NB4 (cell line): ENCODE results near the gene MAST4.
A peak's percentile ranks its signal among the peaks of the same experiment; 100 is the strongest.

ENCODE experiments used
- DNase-seq: peaks from one replicate; pipeline ENCODE4 v3.0.0; 2010; ENCODE audit warnings: low read depth
- H3K4me3 ChIP-seq: one replicate; pipeline ENCODE4 v1.5.1; 2011; ENCODE audit warnings: mild to moderate bottlenecking, low read depth, low read length, moderate library complexity
- MYC ChIP-seq: IDR thresholded peaks from 2 replicates; pipeline ENCODE4 v1.6.1; 2011; ENCODE audit warnings: low read depth, low read length
- POLR2A ChIP-seq: IDR thresholded peaks from 2 replicates; pipeline ENCODE4 v1.6.1; 2011; ENCODE audit warnings: mild to moderate bottlenecking; ENCODE audit not compliant: insufficient read length; ENCODE audit errors: extremely low read depth
- TF ChIP-seq, protein P1 (sequence below): IDR thresholded peaks from one replicate; pipeline ENCODE4 v1.5.1; 2012; ENCODE audit warnings: low read depth, low read length
- TF ChIP-seq, protein P2 (sequence below): IDR thresholded peaks from 2 replicates; pipeline ENCODE4 v1.6.1; 2011; ENCODE audit warnings: low read depth, low read length

MAST4 gene

DNA sequence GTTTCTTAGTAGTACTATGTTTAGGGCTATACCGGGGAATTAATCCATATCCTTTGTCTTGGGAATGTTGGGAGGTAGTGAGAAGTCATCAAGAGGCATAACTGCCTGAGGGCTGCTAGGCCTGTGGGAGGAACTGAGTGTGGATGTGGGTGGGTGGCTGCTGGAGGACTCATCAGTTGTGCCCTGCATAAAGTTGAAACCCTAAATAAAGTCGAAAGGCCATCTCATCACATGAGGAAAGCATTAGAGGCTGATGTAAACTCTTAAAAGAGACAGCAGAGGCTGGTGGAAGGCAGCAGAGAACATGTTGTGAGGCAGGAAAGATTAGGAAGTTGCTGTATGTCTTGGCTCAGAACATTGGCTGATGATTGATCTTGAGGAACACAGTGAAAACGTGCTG is 143.8 kb downstream of the MAST4 start:
- no peak for DNase-seq
- TF ChIP-seq MYC (no peak), POLR2A (no peak)
- TF ChIP-seq, protein P1, sequence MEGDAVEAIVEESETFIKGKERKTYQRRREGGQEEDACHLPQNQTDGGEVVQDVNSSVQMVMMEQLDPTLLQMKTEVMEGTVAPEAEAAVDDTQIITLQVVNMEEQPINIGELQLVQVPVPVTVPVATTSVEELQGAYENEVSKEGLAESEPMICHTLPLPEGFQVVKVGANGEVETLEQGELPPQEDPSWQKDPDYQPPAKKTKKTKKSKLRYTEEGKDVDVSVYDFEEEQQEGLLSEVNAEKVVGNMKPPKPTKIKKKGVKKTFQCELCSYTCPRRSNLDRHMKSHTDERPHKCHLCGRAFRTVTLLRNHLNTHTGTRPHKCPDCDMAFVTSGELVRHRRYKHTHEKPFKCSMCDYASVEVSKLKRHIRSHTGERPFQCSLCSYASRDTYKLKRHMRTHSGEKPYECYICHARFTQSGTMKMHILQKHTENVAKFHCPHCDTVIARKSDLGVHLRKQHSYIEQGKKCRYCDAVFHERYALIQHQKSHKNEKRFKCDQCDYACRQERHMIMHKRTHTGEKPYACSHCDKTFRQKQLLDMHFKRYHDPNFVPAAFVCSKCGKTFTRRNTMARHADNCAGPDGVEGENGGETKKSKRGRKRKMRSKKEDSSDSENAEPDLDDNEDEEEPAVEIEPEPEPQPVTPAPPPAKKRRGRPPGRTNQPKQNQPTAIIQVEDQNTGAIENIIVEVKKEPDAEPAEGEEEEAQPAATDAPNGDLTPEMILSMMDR: no peak
- TF ChIP-seq, protein P2, sequence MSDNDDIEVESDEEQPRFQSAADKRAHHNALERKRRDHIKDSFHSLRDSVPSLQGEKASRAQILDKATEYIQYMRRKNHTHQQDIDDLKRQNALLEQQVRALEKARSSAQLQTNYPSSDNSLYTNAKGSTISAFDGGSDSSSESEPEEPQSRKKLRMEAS: no peak
- H3K4me3 ChIP-seq: no peak overlapping the region

DNA sequence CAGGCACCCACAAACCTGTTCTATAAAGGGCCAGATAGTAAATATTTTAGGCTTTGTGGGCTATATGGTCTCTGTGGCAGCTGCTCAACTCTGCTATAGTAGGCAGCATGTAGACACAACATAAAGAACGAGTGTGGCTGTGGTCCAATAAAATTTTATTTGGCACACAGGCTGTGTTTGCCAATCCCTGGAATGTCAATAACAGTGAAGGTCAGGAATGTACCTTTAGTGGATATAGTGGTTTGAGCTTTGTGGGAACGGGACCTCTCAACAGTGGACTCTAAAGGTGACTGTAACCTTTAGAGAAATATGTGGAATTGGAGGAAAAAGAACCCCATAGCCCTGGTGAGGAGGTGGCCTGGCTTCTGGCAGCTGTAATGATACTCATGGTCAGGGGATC is 145.2 kb downstream of the MAST4 start:
- no peak overlapping the region for H3K4me3 ChIP-seq
- TF ChIP-seq, protein P1: no peak
- TF ChIP-seq MYC (no peak), POLR2A (no peak)
- TF ChIP-seq, protein P2: no peak
- no peak for DNase-seq

DNA sequence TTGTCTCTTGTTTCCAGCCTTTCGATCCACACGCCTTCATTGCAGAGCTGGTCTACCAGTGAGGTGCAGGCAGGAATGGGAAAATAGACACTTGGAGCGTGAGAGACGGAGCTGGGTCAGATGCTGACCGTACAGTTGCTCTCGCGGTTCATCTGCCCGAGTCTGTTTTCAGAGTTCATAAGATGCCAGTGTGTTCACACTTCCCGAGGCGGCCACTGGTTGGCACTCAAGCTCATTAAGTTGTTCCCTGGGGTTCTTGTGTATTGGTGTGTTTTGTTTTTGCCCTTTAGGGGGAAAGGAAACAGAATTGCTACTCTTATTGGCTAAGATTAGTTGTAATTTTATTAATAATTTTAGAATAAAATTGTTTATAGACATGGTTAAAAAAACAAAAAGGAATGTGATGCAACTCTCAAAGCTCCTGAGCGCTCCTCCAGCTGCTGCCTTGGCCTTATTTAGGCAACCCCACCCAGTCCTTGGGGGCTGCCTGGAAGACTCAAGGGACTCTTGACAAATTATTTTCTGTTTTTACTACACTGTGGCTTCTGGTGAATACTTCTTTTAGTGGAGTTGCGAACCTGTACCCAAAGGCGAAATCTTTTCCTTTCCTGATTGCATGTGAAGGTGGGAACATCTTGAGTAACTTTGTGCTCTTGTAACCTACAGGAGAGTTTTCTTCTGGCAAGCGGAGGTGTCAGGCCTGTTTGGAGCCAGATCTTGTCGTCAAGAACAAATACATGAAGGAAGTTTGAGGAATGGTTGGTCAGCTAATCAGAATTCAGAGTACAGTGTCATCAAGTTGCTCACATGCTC is 146.1 kb downstream of the MAST4 start:
- no peak overlapping the region for H3K4me3 ChIP-seq
- peak; percentile 39 for DNase-seq
- TF ChIP-seq, protein P1: peak; percentile 45
- no peak for TF ChIP-seq POLR2A

DNA sequence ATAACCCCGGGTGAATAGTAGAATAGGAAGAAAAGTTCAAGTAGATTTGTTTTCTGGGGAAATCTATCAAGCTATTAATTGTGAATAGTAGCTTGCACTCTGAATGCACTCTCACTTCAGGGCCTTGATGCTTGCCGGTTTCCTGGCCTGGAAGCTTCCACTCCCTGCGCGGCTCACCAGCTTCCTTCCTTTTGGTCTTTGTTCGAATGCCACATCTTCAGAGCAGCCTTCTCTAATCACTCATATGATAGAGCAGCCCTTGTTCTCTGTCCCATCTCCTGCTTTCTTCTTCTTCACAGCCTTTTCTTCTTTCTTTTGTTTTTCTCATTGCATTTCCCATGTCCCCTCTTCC is 146.7 kb downstream of the MAST4 start:
- TF ChIP-seq MYC (no peak), POLR2A (no peak)
- TF ChIP-seq, protein P2: no peak
- no peak overlapping the region for H3K4me3 ChIP-seq
- no peak for DNase-seq

DNA sequence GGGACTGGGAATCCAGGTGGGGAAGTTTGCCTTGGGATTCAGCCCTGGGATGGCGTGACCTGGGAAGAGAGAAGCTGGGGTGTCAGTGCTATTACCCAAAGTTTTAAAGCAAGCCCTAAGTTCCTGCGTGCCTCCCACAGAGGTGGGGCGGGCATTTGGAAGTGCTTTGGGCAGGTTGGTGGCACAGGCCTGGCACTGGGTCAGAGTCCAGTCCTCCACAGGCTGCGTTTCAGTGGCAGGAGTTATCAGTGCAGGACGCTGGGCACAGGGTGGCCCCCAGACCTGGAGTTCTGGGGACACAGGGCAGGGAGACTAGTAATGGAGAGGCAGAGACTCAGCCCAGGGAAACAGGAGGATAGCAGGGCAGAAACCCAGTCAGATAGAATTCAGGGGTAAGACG is 147.2 kb downstream of the MAST4 start:
- no peak for DNase-seq
- TF ChIP-seq, protein P2: no peak
- TF ChIP-seq POLR2A: no peak
- TF ChIP-seq MYC: no peak
- TF ChIP-seq, protein P1: no peak
- no peak overlapping the region for H3K4me3 ChIP-seq

DNA sequence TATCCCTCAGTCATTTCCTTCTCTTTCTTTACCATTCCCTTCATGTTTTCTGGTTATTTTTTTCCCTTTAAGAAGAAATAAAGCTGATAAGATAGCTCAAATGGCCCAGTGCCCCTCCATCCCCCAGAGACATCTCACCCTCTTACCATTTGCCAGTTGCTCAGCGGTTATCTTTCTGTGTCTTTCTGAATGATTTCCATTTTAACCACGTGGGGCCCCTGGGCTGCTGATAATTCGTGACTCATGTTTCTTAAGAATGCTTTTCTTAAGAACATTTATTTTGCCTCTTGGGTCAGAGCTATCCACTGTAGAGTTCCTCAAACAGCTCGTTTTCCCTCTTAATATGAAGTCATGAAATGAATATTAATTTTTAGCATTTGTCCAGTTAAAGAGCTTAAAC is 147.8 kb downstream of the MAST4 start:
- TF ChIP-seq MYC (no peak), POLR2A (no peak)
- TF ChIP-seq, protein P2: no peak
- TF ChIP-seq, protein P1: no peak
- H3K4me3 ChIP-seq: no peak overlapping the region
- DNase-seq: peak; percentile 2
